ENCODE data around the gene KDM4D. TPM values are rescaled to one million over a fixed set of nuclear protein-coding genes. Genes with fewer than 3 reads are reported as not detected.
"Not testable (repeated sequence)": the region's sequence is repeated elsewhere in the genome, so short reads cannot be mapped to it uniquely, and the experiment has no call there.

Gene KDM4D
- total and polyA plus RNA-seq, 8 donors: 0.12 to 0.73 (median 0.31) TPM; not detected in 3

- WGBS, 5 donors: 76 to 91% (median 85%) methylated on average over 2 of the region's 2 CpGs
- Histone ChIP-seq H3K4me1 (peaks cover 0 to 7% (median 0%) of the 10 kb centered on the region in 4 donors), H3K27me3 (peaks cover 0 to 19% (median 14%) of the 10 kb centered on the region in 3 donors), H3K36me3 (no peaks in the 10 kb centered on the region), H3K27ac (no peak overlapping the region), H3K4me3 (no peak overlapping the region), H3K9me3 (peaks cover 0 to 10% (median 0%) of the 10 kb centered on the region in 4 donors)
- TF ChIP-seq POLR2AphosphoS5 (IDR thresholded peaks at IDR 0.05) (no peak), POLR2A (IDR thresholded peaks at IDR 0.05) (no peak)
- no peak for DNase-seq
- intact Hi-C loops (cut with DNase I; ENCODE audit: low total_unique reads): no loop called here
These were observed 61.8 kb downstream of the KDM4D start for GRCh38 chr11:95035316-95035715.

GRCh38 chr11:95037356-95038035, 64.0 kb downstream of the KDM4D start:
- Histone ChIP-seq H3K9me3 (peaks cover 0 to 10% (median 0%) of the 10 kb centered on the region in 4 donors), H3K4me3 (peak overlapping the region; percentile 20 to 41 (median 30)), H3K27me3 (peaks cover 0 to 31% (median 14%) of the 10 kb centered on the region in 3 donors)
- H3K36me3 ChIP-seq; intact Hi-C loops (cut with DNase I; ENCODE audit: low total_unique reads); H3K4me1 ChIP-seq; H3K27ac ChIP-seq: not testable (repeated sequence)
- 21 to 45% (median 24%) methylated on average over 15 to 71 of the region's 71 CpGs for WGBS, 5 donors
- DNase-seq: peak in 1 of 2 donors; percentile 64

GRCh38 chr11:95042239-95042638, 68.7 kb downstream of the KDM4D start:
- Histone ChIP-seq H3K9me3 (peaks cover 0 to 8% (median 0%) of the 10 kb centered on the region in 4 donors), H3K27ac (no peak overlapping the region), H3K4me1 (peaks cover 0 to 5% (median 0%) of the 10 kb centered on the region in 4 donors), H3K27me3 (peaks cover 0 to 28% (median 8%) of the 10 kb centered on the region in 3 donors), H3K4me3 (no peak overlapping the region), H3K36me3 (no peaks in the 10 kb centered on the region)
- no peak for TF ChIP-seq CTCF (IDR thresholded peaks at IDR 0.05)
- TF ChIP-seq POLR2A (IDR thresholded peaks at IDR 0.05): no peak
- no peak for TF ChIP-seq POLR2AphosphoS5 (IDR thresholded peaks at IDR 0.05)
- no peak for TF ChIP-seq EP300 (IDR thresholded peaks at IDR 0.05)
- no peak for DNase-seq
- intact Hi-C loops (cut with DNase I; ENCODE audit: low total_unique reads): no loop called here
- 96 to 100% (median 98%) methylated on average over 1 of the region's 1 CpG for WGBS, 5 donors

- no peaks in the 10 kb centered on the region for H3K36me3 ChIP-seq
- WGBS, 5 donors: 81 to 90% (median 87%) methylated on average over 3 of the region's 3 CpGs
- TF ChIP-seq POLR2AphosphoS5 (IDR thresholded peaks at IDR 0.05) (no peak), EP300 (IDR thresholded peaks at IDR 0.05) (no peak), POLR2A (IDR thresholded peaks at IDR 0.05) (no peak), CTCF (IDR thresholded peaks at IDR 0.05) (no peak)
- intact Hi-C loops (cut with DNase I; ENCODE audit: low total_unique reads): no loop called here
- no peaks in the 10 kb centered on the region for H3K4me1 ChIP-seq
- H3K9me3 ChIP-seq: peaks cover 0 to 2% (median 0%) of the 10 kb centered on the region in 4 donors
- no peak overlapping the region for H3K27ac ChIP-seq
- H3K27me3 ChIP-seq: peaks cover 0 to 22% (median 2%) of the 10 kb centered on the region in 3 donors
- DNase-seq: no peak
- H3K4me3 ChIP-seq: no peak overlapping the region
These were observed 69.4 kb downstream of the KDM4D start for GRCh38 chr11:95042906-95043305.

- no peak overlapping the region for H3K4me3 ChIP-seq
- H3K27ac ChIP-seq: no peak overlapping the region
- no peaks in the 10 kb centered on the region for H3K9me3 ChIP-seq
- H3K4me1 ChIP-seq: no peaks in the 10 kb centered on the region
- no peak for DNase-seq
- 30 to 51% (median 34%) methylated on average over 4 of the region's 4 CpGs for WGBS, 5 donors
- no peaks in the 10 kb centered on the region for H3K36me3 ChIP-seq
- TF ChIP-seq POLR2AphosphoS5 (IDR thresholded peaks at IDR 0.05) (no peak), POLR2A (IDR thresholded peaks at IDR 0.05) (no peak), CTCF (IDR thresholded peaks at IDR 0.05) (no peak), EP300 (IDR thresholded peaks at IDR 0.05) (no peak)
- peaks cover 0 to 17% (median 0%) of the 10 kb centered on the region in 3 donors for H3K27me3 ChIP-seq
- intact Hi-C loops (cut with DNase I; ENCODE audit: low total_unique reads): no loop called here
These were observed 70.5 kb downstream of the KDM4D start for GRCh38 chr11:95044010-95044409.
